Progenitor cell of endocrine pancreas (in vitro differentiated cells): ENCODE data around the gene FIZ1. TPM values are rescaled to one million over a fixed set of nuclear protein-coding genes. Genes with fewer than 3 reads are reported as not detected.

Experiments used
- DNase-seq: peaks from one replicate; pipeline ENCODE4 v3.0.0; 2021; ENCODE audit warnings: low spot score; ENCODE audit not compliant: unreplicated experiment
- H3K27ac Mint-ChIP-seq: 2 replicates; pipeline ENCODE4 v1.8.0; 2021; ENCODE audit warnings: mild to moderate bottlenecking, moderate library complexity, mixed read lengths
- H3K27me3 Mint-ChIP-seq: 2 replicates; pipeline ENCODE4 v1.8.0; 2021; ENCODE audit warnings: mixed read lengths
- H3K36me3 Mint-ChIP-seq: 2 replicates; pipeline ENCODE4 v1.8.0; 2022; ENCODE audit warnings: mixed read lengths; ENCODE audit not compliant: insufficient read depth
- H3K4me1 Mint-ChIP-seq: 2 replicates; pipeline ENCODE4 v1.8.0; 2021; ENCODE audit warnings: low read depth, mixed read lengths
- H3K4me3 Mint-ChIP-seq: 2 replicates; pipeline ENCODE4 v1.8.0; 2021; ENCODE audit warnings: low read depth, mild to moderate bottlenecking, moderate library complexity, mixed read lengths
- H3K9me3 Mint-ChIP-seq: 2 replicates; pipeline ENCODE4 v1.8.0; 2021; ENCODE audit warnings: low read depth, mixed read lengths
- total RNA-seq: library from RNA; stranded (reverse); gene quantifications from 2 replicates; pipeline ENCODE4 v1.2.1, GENCODE V29; 2021
- TF ChIP-seq, protein P1 (sequence below): fragments of 200-600 bp; sonication (generic); IDR thresholded peaks from one replicate; pipeline ENCODE4 v1.5.0; 2021; ENCODE audit warnings: antibody characterized with exemption, mild to moderate bottlenecking; ENCODE audit not compliant: unreplicated experiment

FIZ1 gene
- total RNA-seq, 1 donor from 2014 or later = 39.0 TPM

DNA sequence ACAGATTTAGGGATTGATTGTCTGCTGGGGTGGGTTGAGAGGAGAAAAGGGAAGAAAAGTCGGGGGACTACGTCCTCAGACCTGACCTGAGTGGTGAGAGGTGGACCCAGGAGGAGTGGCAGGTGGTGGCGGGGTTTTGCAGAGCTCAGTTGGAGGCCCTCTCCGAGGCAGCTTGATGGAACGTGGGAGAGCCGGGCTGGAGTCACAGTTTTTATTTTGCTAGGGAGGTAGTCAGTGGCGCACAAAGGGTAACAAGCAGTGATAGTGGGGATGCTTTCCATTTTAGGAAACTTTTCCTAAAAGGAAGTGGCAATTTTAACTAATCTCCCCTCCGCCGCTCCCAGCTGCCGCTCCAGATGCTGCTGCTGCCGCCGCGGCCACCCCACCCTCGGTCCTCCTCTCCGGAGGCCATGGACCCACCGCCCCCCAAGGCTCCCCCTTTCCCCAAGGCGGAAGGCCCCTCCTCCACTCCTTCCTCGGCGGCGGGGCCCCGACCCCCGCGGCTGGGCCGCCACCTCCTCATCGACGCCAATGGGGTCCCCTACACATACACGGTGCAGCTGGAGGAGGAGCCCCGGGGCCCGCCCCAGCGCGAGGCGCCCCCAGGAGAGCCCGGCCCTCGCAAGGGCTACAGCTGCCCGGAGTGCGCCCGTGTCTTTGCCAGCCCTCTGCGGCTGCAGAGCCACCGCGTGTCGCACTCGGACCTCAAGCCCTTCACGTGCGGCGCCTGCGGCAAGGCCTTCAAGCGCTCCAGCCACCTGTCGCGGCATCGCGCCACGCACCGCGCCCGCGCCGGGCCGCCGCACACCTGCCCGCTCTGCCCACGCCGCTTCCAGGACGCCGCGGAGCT is 43.1 kb upstream of the FIZ1 start:
- TF ChIP-seq, protein P1, sequence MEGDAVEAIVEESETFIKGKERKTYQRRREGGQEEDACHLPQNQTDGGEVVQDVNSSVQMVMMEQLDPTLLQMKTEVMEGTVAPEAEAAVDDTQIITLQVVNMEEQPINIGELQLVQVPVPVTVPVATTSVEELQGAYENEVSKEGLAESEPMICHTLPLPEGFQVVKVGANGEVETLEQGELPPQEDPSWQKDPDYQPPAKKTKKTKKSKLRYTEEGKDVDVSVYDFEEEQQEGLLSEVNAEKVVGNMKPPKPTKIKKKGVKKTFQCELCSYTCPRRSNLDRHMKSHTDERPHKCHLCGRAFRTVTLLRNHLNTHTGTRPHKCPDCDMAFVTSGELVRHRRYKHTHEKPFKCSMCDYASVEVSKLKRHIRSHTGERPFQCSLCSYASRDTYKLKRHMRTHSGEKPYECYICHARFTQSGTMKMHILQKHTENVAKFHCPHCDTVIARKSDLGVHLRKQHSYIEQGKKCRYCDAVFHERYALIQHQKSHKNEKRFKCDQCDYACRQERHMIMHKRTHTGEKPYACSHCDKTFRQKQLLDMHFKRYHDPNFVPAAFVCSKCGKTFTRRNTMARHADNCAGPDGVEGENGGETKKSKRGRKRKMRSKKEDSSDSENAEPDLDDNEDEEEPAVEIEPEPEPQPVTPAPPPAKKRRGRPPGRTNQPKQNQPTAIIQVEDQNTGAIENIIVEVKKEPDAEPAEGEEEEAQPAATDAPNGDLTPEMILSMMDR = no peak
- H3K9me3 Mint-ChIP-seq = no peaks in the 10 kb centered on the region
- peak overlapping the region; percentile 93 for H3K27ac Mint-ChIP-seq
- peaks cover 6% of the 10 kb centered on the region for H3K36me3 Mint-ChIP-seq
- DNase-seq = no peak
- peak overlapping the region; percentile 88 for H3K4me3 Mint-ChIP-seq
- no peaks in the 10 kb centered on the region for H3K27me3 Mint-ChIP-seq
- peaks cover 29% of the 10 kb centered on the region for H3K4me1 Mint-ChIP-seq

DNA sequence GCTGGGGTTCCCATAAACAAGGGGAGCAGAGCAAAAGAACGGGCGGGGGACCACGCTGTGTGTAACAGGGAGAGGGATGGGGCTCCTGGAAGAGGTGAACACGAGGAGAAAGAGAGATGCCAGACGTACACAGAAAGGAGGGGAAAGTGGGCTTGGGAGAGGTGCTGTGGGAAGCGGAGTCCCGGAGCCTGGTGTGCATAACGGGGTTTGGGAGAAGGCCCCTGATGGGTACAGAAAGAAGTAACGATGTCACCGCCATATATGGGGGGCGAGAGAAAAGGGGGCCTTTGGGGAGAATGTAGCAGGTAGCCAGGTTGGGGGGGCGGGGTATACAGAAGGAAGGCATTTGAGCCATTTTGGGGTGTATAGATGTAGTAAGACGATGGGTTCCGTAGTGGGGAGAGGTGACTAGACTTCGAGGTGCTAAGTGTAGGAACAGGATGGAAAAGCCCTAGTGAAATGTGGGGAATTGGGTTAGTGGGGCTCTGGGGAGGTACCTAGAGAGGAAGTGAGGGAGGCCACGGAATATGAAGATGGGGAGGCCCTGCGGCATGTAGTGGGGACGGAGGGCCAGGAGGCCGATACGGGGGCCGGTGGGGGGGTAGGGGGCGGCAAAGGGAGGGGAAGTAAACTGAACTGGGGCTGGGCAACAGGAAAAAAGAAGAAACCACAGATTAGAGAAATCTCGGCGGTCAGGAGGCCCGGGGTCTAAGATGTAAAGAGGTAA is 42.3 kb upstream of the FIZ1 start:
- peak overlapping the region; percentile 54 for H3K27ac Mint-ChIP-seq
- H3K4me3 Mint-ChIP-seq = peak overlapping the region; percentile 88
- TF ChIP-seq, protein P1 = no peak
- peaks cover 27% of the 10 kb centered on the region for H3K4me1 Mint-ChIP-seq
- no peaks in the 10 kb centered on the region for H3K9me3 Mint-ChIP-seq
- H3K27me3 Mint-ChIP-seq = no peaks in the 10 kb centered on the region
- no peak for DNase-seq
- H3K36me3 Mint-ChIP-seq = peaks cover 4% of the 10 kb centered on the region

DNA sequence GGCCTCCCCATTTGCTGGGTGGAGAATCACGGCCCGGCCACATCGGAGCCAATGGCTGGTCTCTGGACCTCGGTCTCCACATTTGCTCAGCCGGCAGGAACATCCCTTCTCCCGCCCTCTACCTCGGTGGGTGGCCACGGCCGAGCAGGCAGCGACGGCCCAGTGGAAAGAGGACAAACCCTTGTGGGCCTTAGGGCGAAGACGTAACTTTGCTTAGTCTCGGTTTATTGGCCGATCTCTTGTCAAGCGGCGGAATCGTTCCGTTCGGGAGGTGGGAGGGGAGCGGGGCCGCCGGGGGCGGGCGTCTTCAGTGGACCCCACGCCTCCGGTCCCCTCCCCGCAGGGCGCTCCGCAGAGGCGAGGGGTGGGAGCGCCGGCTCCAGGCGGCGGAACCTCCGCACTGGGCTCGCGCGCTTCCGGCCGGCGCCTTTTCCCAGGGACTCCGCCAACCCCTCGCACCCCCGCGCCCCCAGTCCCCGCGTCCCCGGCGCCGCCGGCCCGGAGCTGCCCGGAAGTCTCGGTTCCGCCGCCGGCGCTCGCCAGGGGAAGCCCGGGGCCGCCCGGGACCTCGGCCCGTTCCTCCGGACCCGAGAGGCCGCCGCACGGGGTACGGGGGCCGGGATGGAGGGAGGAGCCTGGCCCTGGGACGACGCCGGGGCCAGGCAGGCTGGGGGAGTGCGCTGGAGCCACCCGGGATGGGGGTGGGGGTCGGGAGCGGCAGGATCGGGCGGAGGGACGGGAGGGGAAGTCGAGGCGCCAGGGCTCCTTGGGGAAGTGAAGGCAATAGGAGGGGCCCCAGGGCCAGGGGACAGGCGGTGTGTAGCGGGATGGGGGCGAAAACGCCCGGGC is 41.5 kb upstream of the FIZ1 start, which contains the start of gene ZNF580:
TSS of gene ZNF580 (plus strand) at position 426 of the 849 bp plus-strand sequence. CDS start 1,507 bp downstream, outside the sequence.
- Mint-ChIP-seq H3K9me3 (no peaks in the 10 kb centered on the region), H3K36me3 (peaks cover 4% of the 10 kb centered on the region), H3K4me3 (peak within 1 kb of the TSS; percentile 88), H3K27ac (peak within 1 kb of the TSS; percentile 96), H3K4me1 (peaks cover 35% of the 10 kb centered on the region), H3K27me3 (no peaks in the 10 kb centered on the region)
- TF ChIP-seq, protein P1 = no peak
- peak; percentile 36 for DNase-seq

DNA sequence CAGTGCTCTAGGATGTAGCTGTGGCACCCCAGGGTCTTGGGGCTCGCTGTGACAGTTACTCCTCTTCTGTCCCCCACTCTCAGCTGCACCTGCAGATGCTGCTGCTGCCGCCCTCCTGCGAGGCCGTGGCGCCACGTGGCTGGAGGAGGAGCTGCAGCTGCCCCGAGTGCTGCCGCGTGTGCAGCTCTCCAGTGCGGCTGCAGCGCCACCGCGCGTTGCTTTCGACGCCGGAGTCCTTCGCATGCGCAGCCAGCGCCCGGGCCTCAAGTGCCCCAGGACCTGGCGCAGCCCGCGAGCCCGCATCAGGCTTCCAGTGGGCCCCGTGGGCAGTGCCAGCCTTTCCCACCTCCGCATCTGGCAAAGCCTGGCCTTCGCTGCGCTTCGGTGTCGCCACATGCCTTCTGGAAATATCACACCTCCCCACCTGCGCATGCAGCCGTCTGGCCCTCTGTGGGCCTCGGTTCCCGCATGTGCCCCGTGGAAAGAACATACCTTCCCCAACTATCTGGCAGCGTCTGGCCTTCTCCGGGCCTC is 40.8 kb upstream of the FIZ1 start:
- TF ChIP-seq, protein P1 = no peak
- no peaks in the 10 kb centered on the region for H3K9me3 Mint-ChIP-seq
- H3K4me1 Mint-ChIP-seq = peaks cover 42% of the 10 kb centered on the region
- H3K27me3 Mint-ChIP-seq = no peaks in the 10 kb centered on the region
- peak overlapping the region; percentile 96 for H3K27ac Mint-ChIP-seq
- H3K36me3 Mint-ChIP-seq = peaks cover 4% of the 10 kb centered on the region
- peak overlapping the region; percentile 78 for H3K4me3 Mint-ChIP-seq
- no peak for DNase-seq
